Amniotic epithelial cell (primary cell): ENCODE measurements around the gene ENPEP.
"Not testable (repeated sequence)": the region's sequence is repeated elsewhere in the genome, so short reads cannot be mapped to it uniquely, and the experiment has no call there.

Experiments
- DNase-seq: peaks from one replicate; pipeline ENCODE4 v3.0.0-alpha.2; 2010; ENCODE audit warnings: low read depth

The ENPEP gene

DNA sequence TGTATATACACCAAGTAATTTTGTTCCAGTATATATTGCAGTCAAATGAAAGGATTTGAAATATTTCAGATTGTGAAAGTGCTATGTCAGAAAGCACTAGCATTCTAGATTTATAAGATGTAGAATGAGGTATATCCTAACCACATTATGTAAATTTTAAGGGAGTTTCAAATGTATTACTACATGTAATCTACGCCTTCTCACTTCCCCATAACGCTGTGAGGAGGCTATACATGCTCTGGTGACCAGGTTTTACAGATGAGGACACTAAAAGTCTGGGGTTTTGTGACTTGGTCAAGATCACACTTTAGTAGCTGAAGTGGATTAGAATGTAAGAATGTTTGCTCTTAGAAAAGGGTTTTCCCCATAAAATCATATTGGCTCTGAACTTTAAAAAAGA is 8.1 kb downstream of the ENPEP start:
- DNase-seq = no peak

- DNase-seq = peak; percentile 86
These were observed 8.8 kb downstream of the ENPEP start for GRCh38 chr4:110484767-110485166.

GRCh38 chr4:110485452-110485851 is 9.5 kb downstream of the ENPEP start:
- no peak for DNase-seq

- no peak for DNase-seq
These were observed 10.3 kb downstream of the ENPEP start for GRCh38 chr4:110486256-110486655.

- not testable (repeated sequence) for DNase-seq
These were observed 10.9 kb downstream of the ENPEP start for GRCh38 chr4:110486850-110487249.

- peak; percentile 10 for DNase-seq
These were observed 11.9 kb downstream of the ENPEP start for GRCh38 chr4:110487873-110488272.

DNA sequence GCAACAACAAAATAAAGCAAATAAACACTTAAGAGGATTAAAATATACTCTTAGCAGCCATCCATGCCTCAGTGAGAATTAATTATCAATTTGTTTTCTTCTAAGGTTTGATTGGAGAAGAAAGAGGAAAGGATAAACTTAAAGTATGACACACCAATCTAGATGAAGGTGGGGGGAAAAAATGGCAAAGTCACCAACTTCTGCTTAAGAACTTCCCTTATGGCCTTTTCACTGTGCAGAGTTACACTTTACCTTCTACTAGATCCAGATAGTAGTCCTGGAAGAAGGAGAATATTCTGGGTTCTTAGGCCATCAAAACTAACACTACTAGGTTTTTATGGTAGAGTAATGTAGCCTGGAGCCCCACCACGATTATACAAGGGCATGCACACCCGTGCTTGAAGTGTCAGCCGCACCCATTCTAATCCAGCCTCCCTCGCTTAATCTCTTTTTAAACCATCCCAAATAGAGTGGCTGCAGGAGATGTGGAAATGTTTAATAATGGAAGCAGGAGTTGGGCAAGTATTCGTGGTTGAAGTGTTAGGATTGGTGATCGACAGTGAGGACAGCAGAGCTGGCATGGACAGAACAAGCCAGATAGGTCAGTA is 14.1 kb downstream of the ENPEP start:
- DNase-seq = no peak

DNA sequence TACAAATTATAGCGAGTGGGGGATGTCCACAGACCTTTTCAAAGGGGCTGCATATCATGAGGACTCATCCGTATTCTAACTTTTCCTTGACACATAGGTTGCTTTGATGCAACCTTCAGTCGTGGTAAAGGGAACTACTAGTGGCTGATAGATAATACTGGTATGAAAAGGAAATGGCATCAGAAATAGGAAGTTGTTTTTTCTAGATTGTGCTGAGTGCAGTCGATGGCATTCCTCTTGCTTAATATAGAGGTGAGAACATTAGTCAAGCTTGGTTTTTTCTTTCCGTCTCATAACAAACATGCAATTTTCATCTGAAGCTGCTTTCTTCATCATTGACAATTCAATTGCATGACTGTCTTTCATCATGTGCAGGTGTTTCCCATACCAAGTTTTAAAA is 16.6 kb downstream of the ENPEP start:
- DNase-seq = peak; percentile 11

DNA sequence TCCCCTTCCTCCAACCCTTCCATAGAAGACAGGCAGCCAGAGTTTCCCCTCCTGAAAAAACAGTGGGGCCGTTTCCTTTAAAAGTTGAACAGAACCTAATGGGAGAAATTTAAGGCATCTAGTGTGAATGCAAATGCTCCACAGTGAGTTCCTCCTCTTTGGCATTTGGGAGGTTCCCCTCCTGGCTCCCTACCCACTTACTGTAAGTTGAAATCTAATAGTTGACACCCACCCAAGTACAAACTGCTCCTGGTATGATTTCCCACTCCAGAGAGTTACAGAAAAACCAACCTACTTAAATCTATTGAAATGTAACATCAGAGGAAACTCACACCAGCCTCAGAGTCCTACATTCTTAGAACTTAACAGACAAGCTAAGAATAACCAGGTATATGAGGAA is 17.6 kb downstream of the ENPEP start:
- DNase-seq = no peak

- no peak for DNase-seq
These were observed 22.5 kb downstream of the ENPEP start for GRCh38 chr4:110498420-110498819.

DNA sequence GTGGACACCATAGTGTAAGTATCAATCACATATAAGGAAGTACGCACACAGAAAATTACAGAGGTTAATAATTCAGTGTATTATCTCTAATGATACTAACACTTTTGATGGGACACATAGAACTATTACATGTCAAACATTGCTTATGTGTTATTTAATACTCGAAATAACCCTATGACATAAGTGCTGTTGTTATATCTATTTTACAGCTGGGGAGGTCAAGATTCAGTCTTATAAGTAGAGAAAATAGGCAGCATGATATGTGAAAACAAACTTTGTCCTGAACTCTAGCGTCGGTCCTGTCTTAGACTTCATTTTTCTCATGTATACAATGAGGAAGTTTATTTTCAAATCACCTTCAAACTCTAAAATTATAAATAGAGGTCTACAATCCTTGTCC is 23.2 kb downstream of the ENPEP start:
- DNase-seq = no peak

- DNase-seq = peak; percentile 44
These were observed 25.9 kb downstream of the ENPEP start for GRCh38 chr4:110501826-110502225.

DNA sequence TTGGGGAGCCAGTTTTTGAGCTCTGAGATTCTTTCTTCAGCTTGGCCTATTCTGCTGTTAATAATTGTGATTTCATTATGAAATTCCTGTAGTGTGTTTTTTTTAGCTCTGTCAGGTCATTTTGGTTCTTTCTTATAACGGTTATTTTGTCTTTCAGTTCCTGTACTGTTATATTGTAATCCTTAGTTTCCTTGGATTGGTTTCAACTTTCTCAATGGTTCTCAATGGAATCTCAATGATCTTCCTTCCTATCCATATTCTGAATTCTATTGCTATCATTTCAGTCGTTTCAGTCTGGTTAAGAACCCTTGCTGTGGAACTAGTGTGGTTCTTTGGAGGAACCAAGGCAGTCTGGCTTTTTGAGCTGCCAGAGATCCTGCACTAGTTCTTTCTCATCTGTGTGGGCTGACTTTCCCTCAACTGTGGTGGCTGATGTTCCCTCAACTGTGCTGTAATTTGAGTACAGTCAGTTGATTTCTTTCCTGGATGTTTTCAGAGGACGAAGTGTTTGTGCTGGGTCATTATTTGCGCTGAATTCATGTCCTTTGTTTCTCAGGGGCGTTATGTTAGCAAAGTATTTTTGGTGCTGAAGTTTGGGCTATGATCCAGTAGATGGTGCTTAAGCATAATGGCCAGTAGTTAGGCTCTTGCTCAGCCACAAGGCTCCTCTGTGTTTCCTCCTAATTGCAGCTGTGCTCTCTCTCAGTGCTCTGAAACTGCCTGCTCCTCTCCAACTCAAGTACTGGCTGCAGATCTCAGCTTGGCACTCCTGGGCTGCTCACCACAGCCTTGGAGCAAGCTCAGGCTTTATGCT is 27.5 kb downstream of the ENPEP start:
- DNase-seq = no peak

DNA sequence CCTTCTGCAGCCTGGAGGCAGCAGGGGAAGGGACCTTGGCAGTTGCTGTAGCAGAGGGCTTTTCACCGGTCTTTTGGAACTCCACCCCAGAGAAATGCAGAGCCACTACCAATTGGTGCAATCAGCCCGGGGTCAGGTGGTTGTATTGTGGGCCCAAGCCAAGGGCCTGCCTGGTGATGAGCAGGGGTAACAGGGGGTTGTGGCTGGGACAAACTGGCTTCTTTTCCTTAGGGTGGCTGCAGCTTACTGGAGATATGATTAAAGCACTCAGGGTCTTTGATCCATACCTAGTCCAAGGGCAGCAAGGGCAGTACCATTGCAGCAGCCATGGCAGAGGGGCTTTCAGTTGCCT is 28.1 kb downstream of the ENPEP start:
- no peak for DNase-seq

- no peak for DNase-seq
These were observed 29.5 kb downstream of the ENPEP start for GRCh38 chr4:110505440-110505839.

DNA sequence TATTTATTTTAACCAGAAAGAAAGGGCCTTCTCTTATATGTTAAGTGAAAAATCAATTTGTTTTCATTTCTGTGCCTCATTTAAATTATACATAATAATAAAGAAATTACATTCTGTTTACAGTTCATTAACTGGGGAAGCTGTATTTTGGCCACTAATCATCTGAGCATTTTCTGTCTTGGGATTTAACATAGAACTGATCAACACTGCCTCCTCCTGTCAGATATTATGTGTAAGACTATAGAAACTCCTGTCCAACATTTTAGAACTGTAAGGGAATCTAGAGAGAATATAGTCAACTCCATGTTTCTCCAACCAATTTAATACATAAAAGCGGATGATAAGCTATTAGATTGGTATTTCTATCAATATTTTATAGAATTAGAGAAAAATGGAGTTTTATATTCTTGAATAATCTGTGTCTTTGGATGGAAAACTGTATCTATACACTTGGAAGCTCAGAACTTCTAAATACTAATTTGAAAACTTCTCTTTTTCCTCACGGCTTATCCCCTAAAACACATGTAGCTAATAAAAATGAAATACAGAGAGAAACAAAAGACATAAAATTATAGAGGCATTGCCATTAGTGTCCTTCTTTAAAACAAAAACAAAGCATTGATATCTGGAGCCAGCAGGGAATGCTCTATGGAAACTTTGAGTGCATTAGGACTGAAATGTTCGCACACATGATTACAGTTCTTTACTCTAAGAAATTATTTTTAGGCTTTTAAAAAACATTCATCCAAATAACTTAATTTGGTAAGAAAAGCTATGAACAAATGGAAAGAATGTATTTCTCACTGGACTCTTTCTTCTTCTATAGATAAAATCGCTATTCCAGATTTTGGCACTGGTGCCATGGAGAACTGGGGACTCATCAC is 33.1 kb downstream of the ENPEP start:
- DNase-seq = peak; percentile 41

DNA sequence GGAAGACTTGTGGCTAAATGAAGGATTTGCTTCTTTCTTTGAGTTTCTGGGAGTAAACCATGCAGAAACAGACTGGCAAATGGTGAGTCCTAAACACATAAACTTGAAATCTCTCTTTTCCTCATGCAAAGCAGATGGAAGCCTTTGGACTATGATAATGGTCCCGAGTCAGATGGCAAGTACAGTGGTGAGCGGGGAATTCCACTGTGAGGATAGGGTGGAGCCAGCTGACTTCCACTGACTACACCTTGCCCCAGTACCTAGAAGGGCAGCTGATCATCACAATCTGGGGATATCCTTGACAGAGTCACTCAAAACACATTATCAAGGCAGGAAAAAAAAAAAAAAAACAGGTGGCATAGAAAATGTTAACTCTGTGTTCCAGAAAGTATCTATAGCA is 34.3 kb downstream of the ENPEP start:
- no peak for DNase-seq

- DNase-seq = peak; percentile 61
These were observed 35.1 kb downstream of the ENPEP start for GRCh38 chr4:110510955-110511544.

- DNase-seq = no peak
These were observed 36.9 kb downstream of the ENPEP start for GRCh38 chr4:110512901-110513300.

GRCh38 chr4:110514889-110515479 is 39.0 kb downstream of the ENPEP start:
- peak; percentile 25 for DNase-seq

GRCh38 chr4:110515676-110516075 is 39.7 kb downstream of the ENPEP start:
- no peak for DNase-seq
